HG03066 (cell line): ENCODE data around the gene CDC27.
"Not testable (repeated sequence)": the region's sequence is repeated elsewhere in the genome, so short reads cannot be mapped to it uniquely, and the experiment has no call there.

Experiments used
- ATAC-seq: cut with Tn5 transposase; IDR thresholded peaks from one replicate; pipeline ENCODE4 v1.9.1; 2021; ENCODE audit warnings: low read depth; ENCODE audit not compliant: unreplicated experiment

Gene CDC27

GRCh38 chr17:47074361-47074760, 114.7 kb downstream of the CDC27 start:
- not testable (repeated sequence) for ATAC-seq

DNA sequence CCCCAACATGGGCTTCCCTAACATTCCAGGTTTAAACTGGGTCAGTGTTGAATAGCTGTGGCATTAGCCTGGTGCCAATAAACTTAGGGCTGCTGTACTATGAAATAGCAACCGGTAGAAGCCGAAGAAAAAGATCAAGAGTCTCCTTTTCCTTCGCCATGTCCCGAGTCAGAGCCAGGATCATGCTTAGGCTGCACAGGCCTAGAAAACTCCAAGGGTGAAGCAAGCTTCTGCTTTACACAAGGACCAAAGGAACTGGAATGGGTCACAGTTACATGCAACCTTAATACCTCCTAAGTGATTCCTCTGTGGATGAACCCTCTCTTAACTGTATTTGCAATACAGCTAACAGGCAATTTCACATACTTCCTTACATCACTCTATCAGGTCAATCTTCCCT, 115.5 kb downstream of the CDC27 start:
- ATAC-seq, result not testable (repeated sequence)

DNA sequence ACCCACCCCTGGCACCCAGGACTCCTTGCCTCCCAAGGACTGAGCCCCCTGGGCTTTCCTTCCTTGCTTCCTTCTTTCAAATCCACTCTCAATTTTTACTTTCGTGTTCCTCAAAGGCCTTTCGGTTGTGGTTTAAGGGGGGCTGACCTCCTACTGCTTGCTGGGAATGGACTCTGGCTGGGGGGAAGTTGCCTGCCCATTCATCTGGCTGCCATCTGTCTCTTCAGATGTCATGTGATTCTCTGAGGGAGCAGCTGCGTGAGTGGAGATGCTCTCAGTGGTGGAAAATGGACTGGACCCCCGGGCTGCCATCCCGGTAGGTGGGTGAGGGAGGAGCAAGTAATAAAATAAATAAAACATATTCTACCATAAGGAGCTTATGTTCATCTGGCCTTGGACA, 116.2 kb downstream of the CDC27 start:
- no peak for ATAC-seq

DNA sequence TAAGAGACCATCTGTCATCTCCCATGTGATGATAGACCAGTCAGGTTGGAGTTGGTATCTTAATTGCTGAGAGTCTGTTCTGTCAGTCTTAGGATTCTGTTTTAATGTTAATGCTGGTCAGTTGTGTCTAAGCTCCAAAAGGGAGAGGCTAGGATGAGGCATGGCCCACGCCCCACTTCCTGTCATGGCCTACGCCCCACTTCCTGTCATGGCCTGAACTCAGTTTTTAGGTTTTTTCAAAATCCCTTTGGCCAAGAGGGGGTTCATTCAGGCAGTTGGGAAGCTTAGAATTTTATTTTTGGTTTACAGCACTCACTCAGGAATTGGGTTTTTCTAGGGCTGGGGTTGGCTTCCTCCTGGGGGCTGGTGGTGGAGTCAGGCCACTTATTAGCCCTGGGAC, 117.9 kb downstream of the CDC27 start:
- ATAC-seq, result not testable (repeated sequence)

GRCh38 chr17:47070266-47070665, 118.8 kb downstream of the CDC27 start:
- ATAC-seq, result not testable (repeated sequence)
